Diencephalon (tissue), 1 donor: ENCODE measurements around the gene SMG7. TPM values are rescaled to one million over a fixed set of nuclear protein-coding genes. Genes with fewer than 3 reads are reported as not detected.

ENCODE experiments used
- total RNA-seq: library from RNA; depleted of rRNA; stranded (reverse); fragments of >200 nt; gene quantifications from one replicate; pipeline ENCODE4 v1.2.3, GENCODE V29; 2014

SMG7 gene
- total RNA-seq: 38.1 TPM

GRCh38 chr1:183472488-183473216, at the start of gene SMG7:
Gene SMG7, plus strand, starts transcription at chr1:183472499. Its CDS starts 122 bp downstream, at chr1:183472621.

GRCh38 chr1:183590244-183591191, 118.2 kb downstream of the SMG7 start, which contains the start of gene NCF2:
Gene NCF2, minus strand, starts transcription at chr1:183590459. Its CDS starts 130 bp downstream, at chr1:183590329.

Other genes with a start within 250 kb of the SMG7 start
- 51.0 TPM for gene NMNAT2, start 54.1 kb upstream of the SMG7 start, total RNA-seq
- gene NCF2, start 118.0 kb downstream of the SMG7 start, total RNA-seq: 4.4 TPM
- gene ARPC5, start 163.3 kb downstream of the SMG7 start, total RNA-seq: 103 TPM
- gene APOBEC4, start 180.8 kb downstream of the SMG7 start, total RNA-seq: 0.23 TPM